ENCODE measurements around the gene PWWP2B.

DNA sequence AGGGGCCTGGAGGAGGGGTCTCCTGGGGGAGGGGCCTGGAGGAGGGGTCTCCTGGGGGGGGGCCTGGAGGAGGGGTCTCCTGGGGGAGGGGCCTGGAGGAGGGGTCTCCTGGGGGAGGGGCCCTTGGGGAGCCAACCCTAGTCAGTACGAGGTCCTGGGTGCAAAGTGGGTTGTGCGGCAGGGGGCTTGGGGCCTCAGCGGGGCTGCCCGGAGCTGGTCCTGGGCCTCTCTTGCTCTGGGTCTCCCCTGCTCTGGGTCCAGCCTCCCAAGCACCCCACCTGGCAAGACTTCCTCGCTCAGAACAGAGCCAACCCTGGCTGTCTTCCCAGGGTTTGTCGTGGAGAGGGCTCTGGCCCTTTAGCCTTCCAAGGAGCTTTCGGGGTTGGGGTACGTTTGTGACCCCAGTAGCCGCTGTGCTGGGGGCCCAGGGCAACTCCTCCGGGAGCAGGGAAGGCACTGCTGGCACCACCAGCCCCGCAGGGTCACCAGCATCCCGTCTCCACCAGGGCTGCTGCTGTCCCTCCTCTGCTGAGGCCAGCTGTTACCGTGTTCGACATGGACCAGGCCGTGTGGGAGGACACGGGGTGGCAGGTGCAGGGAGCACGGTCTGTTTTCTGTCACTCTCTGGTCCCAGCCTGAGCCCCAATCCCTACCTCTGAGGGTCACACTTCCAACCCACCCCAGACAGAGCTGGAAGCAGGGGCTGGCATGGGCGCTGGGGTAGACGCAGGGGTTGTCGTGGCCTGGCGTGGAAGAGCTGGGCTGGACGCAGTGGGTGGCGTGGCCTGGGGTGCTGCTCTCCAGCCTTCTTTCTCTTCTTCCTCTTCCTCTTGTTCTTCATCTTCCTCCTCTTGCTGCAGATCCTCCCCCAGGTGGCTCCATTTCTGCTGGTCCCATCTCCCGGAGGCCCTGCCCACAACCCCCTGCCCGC lies 22.8 kb downstream of the PWWP2B start:
- TF ChIP-seq, protein P1, sequence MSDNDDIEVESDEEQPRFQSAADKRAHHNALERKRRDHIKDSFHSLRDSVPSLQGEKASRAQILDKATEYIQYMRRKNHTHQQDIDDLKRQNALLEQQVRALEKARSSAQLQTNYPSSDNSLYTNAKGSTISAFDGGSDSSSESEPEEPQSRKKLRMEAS (IDR thresholded peaks at IDR 0.05; ENCODE audit: low read depth, low read length) = 0 out of 2 replicates have a peak, but pooled peaks have one; percentile 14
- TF ChIP-seq, protein P2, sequence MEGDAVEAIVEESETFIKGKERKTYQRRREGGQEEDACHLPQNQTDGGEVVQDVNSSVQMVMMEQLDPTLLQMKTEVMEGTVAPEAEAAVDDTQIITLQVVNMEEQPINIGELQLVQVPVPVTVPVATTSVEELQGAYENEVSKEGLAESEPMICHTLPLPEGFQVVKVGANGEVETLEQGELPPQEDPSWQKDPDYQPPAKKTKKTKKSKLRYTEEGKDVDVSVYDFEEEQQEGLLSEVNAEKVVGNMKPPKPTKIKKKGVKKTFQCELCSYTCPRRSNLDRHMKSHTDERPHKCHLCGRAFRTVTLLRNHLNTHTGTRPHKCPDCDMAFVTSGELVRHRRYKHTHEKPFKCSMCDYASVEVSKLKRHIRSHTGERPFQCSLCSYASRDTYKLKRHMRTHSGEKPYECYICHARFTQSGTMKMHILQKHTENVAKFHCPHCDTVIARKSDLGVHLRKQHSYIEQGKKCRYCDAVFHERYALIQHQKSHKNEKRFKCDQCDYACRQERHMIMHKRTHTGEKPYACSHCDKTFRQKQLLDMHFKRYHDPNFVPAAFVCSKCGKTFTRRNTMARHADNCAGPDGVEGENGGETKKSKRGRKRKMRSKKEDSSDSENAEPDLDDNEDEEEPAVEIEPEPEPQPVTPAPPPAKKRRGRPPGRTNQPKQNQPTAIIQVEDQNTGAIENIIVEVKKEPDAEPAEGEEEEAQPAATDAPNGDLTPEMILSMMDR (IDR thresholded peaks at IDR 0.05; ENCODE audit: low read depth, low read length) = no peak
- TF ChIP-seq POLR2A (IDR thresholded peaks at IDR 0.05; ENCODE audit: extremely low read depth, insufficient read length) = no peak

Data from NB4 (cell line).